Neuron (in vitro differentiated cells): ENCODE measurements around the gene CIP2A.
"Not testable (repeated sequence)": the region's sequence is repeated elsewhere in the genome, so short reads cannot be mapped to it uniquely, and the experiment has no call there.

Experiments
- H2AFZ ChIP-seq: one replicate; pipeline ENCODE4 v1.6.1; 2013; ENCODE audit warnings: low read depth, mild to moderate bottlenecking, inconsistent platforms, low read length, moderate library complexity
- H3K27me3 ChIP-seq: one replicate; pipeline ENCODE4 v1.6.1; 2013; ENCODE audit warnings: low read length; ENCODE audit not compliant: insufficient read depth
- H3K36me3 ChIP-seq: one replicate; pipeline ENCODE4 v1.6.1; 2013; ENCODE audit warnings: low read length; ENCODE audit not compliant: insufficient read depth
- H3K4me1 ChIP-seq: one replicate; pipeline ENCODE4 v1.6.1; 2013; ENCODE audit warnings: low read length; ENCODE audit not compliant: insufficient read depth
- H3K4me3 ChIP-seq: 2 replicates; pipeline ENCODE4 v1.5.1; 2013; ENCODE audit warnings: mild to moderate bottlenecking, low read length, moderate library complexity
- H3K9me3 ChIP-seq: one replicate; pipeline ENCODE4 v1.6.1; 2013; ENCODE audit warnings: low read length

The CIP2A gene

DNA sequence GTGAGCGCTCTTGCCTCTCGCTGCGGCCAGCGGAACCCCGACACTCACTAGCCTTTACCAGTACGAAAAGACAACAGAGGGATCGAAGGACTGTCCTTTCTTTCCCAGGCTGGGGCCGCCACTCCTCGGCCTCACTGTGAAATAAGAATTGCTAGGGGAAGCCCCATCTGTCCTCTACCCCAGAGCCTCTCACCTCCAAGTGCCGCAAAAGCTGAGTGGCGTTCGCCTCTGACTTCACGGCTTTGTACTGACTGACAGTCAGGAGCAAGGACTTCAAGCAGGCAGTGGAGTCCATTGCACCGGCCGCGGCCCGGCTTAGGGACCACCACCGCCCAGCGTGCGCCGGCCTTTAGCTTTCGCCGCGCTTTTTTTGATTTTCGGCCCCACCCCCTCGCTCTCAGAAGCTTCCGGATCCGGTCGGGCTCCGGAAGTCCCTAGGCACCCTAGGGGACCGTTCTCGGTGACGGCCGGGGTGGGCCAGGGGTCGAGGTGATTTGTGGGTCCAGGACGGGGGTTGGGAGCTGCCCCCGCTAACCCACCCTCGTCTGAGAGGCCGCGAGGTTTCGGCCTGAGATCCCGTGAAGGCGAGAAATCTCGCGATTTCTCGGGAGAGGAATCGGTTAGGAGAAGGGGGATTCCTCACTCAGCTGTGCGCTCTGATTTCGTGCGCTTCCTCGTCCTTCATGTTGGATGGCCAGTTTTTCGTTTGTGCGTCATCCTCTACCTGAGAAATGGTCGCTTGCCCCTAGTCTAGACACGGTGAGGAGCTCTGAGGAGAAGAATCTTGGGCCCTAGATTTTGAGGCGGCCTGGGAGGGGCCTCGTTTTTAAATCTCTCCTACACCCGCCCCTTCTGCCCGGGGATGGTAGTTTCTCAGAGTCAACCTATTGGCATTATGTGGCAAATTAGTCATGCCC is at the start of gene CIP2A, which contains the start of gene DZIP3:
TSS of gene CIP2A (minus strand) at position 358 of the 917 bp plus-strand sequence. CDS start at position 295, 63 bp downstream.
TSS of gene DZIP3 (plus strand) at position 642 of the 917 bp plus-strand sequence. CDS start 15,685 bp downstream, outside the sequence.
- Histone ChIP-seq H2AFZ (peak within 1 kb of the TSS; percentile 71), H3K4me1 (peaks cover 19% of the 10 kb centered on the region)

DNA sequence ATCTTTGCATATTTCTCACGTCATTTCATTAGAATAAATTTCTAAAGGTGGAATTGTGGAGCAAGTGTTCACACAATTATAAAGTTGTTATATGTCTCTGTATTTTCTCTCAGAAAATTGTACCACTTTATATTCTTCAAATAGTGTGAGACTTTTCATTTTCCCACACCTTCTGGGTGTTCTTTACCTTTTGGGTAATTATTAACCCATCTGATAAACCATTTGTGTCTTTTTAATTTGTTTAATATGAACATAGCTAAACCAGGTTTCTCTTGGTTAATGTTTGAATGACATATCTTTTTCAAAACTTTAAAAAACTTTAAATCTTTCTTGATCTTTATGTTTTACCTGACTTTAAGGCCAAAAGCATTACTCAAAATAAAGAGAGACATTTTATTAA is 40.7 kb upstream of the CIP2A start:
- Histone ChIP-seq H3K4me3 (no peak overlapping the region), H2AFZ (no peak overlapping the region), H3K27me3 (no peaks in the 10 kb centered on the region), H3K4me1 (no peaks in the 10 kb centered on the region), H3K9me3 (no peaks in the 10 kb centered on the region), H3K36me3 (peaks cover 33% of the 10 kb centered on the region)

More for the DNA sequence above, at the start of gene CIP2A, which contains the start of gene DZIP3:
- H3K27me3 ChIP-seq: no peaks in the 10 kb centered on the region
- H3K36me3 ChIP-seq: peaks cover 8% of the 10 kb centered on the region
- H3K4me3 ChIP-seq: peak within 1 kb of the TSS; percentile 89
- no peaks in the 10 kb centered on the region for H3K9me3 ChIP-seq

DNA sequence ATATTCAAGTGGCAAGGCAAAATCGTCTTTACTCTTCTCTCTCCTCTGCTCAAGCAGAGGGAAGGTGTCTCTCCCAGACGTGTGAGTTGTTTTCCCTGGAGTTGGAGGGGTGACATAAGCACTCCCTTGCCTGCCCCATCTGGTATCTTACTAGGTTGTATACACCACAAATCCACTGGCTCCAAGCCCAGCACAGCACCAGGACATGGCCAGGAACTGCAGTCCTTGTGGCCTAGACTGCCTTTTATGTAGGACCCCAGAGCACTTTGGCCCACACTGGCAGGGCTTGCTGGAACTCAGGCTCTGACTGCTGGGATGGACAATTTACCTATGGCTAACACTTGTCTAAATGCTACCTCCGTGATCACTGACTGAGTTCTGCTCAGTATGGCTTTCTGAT is 34.3 kb upstream of the CIP2A start:
- Histone ChIP-seq H2AFZ (no peak overlapping the region), H3K4me3 (no peak overlapping the region), H3K4me1 (no peaks in the 10 kb centered on the region), H3K36me3 (peaks cover 27% of the 10 kb centered on the region), H3K27me3 (no peaks in the 10 kb centered on the region), H3K9me3 (peaks cover 2% of the 10 kb centered on the region)

DNA sequence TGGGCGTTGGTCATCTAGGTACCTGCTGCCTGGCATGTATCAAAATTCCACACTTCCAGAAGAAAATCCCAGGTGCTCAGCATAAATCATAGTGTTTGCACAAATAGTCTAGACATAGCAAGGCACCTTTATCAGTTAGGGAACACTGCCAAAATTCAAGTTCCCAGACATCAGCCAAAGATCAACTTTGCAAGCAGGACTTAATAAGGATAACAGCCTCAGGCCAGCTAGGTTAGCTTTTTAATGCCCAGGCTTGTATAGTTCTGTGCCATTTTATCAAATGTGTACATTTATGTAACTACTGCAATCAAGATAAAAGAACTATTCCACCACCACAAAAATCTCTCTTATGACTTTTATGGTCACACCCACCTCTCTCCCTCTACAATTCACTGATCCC is 31.0 kb upstream of the CIP2A start:
- no peaks in the 10 kb centered on the region for H3K27me3 ChIP-seq
- H3K9me3 ChIP-seq: peaks cover 2% of the 10 kb centered on the region
- H3K4me1 ChIP-seq: no peaks in the 10 kb centered on the region
- H3K36me3 ChIP-seq: peaks cover 16% of the 10 kb centered on the region
- no peak overlapping the region for H3K4me3 ChIP-seq
- no peak overlapping the region for H2AFZ ChIP-seq

DNA sequence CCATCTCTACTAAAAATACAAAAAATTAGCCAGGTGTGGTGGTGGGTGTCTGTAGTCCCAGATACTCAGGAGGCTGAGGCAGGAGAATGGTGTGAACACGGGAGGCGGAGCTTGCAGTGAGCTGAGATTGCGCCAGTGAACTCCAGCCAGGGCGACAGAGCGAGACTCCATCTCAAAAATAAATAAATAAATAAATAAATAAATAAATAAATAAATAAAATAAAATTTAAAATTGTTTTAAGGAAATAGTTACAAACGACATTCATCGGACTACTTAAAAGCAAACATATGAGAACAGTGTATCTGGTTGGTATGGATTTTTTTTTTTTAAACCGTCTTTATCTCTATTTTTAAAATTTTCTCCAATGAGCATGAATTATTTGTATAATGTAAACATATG is 26.9 kb upstream of the CIP2A start:
- H3K4me1 ChIP-seq, H3K9me3 ChIP-seq, H3K27me3 ChIP-seq, H2AFZ ChIP-seq, H3K4me3 ChIP-seq: not testable (repeated sequence)
- peaks cover 19% of the 10 kb centered on the region for H3K36me3 ChIP-seq

DNA sequence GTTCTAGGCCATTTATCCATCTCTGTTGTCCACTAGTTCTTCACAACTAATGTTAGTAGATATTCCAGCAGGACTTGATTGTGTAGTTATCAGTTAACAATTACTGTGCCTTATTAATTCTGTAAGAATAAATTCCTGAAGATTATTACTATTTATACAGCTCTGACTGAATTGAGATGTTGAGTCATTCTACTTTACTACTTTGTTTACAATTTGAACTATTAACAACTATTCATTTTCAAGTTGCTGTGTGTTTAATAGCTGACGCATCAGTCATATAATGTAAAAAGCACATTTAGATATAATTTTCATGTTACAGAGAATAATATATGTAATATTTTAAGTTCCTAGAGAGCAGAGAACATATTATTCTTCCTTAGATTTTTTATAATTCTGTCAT is 21.4 kb upstream of the CIP2A start:
- Histone ChIP-seq H2AFZ (no peak overlapping the region), H3K36me3 (peaks cover 18% of the 10 kb centered on the region), H3K9me3 (no peaks in the 10 kb centered on the region), H3K27me3 (no peaks in the 10 kb centered on the region), H3K4me1 (no peaks in the 10 kb centered on the region), H3K4me3 (no peak overlapping the region)

DNA sequence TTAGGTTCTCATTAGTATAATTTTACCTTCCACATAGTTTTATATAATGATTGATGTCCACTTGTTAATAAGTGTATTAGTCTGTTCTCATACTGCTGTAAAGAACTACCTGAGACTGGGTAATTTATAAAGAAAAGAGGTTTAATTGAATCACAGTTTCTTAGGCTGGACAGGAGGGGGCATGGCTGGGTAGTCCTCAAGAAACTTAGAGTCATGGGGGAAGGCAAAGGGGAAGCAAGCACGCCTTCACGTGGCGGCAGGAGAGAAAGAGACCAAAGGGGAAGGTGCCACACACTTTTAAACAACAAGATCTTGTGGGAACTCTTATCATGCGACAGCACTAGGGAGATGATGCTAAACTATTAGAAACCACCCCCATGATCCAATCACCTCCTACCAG is 19.5 kb upstream of the CIP2A start:
- peaks cover 14% of the 10 kb centered on the region for H3K36me3 ChIP-seq
- peaks cover 4% of the 10 kb centered on the region for H3K9me3 ChIP-seq
- no peak overlapping the region for H2AFZ ChIP-seq
- H3K27me3 ChIP-seq: no peaks in the 10 kb centered on the region
- no peak overlapping the region for H3K4me3 ChIP-seq
- no peaks in the 10 kb centered on the region for H3K4me1 ChIP-seq

DNA sequence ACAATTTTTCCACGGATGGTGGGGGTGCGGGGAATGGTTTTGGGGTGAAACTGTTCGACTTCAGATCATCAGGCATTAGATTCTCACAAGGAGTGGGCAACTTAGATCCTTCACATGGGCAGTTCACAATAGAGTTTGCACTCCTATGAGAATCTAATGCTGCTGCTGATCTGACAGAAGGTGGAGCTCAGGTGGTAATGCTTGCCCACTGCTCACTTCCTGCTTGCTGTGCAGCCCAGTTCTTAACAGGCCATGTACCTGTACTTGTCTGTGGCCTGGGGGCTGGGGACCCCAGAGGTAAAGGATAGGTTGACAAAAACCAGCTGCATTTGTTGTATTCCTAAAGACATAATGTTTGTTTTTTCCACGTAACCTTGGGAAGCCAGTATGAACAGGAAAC is 16.3 kb upstream of the CIP2A start:
- H3K27me3 ChIP-seq: no peaks in the 10 kb centered on the region
- H3K4me1 ChIP-seq: peaks cover 10% of the 10 kb centered on the region
- H3K4me3 ChIP-seq: no peak overlapping the region
- H3K36me3 ChIP-seq: peaks cover 8% of the 10 kb centered on the region
- H3K9me3 ChIP-seq: peaks cover 4% of the 10 kb centered on the region
- H2AFZ ChIP-seq: no peak overlapping the region

DNA sequence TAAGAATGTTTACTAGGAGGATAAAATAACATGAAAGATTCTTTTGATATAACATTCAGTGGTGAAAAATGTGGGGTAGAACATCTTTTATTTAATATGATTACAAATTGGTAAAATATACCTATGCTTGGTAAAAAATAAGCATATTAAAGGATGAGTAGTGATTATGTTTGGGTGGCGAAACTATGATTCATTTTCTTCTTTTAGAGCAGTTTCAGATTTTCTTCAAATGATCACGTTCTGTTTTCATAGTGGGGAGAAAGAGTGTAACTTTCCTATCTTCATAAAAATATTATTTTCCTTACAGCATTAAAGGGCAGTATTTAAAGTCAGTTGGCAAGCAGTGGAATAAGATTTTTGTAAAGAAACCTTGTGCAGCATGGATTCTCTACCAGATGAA is 15.8 kb upstream of the CIP2A start:
- Histone ChIP-seq H3K4me3 (no peak overlapping the region), H2AFZ (no peak overlapping the region), H3K27me3 (no peaks in the 10 kb centered on the region), H3K36me3 (peaks cover 6% of the 10 kb centered on the region), H3K9me3 (peaks cover 4% of the 10 kb centered on the region), H3K4me1 (peaks cover 10% of the 10 kb centered on the region)

DNA sequence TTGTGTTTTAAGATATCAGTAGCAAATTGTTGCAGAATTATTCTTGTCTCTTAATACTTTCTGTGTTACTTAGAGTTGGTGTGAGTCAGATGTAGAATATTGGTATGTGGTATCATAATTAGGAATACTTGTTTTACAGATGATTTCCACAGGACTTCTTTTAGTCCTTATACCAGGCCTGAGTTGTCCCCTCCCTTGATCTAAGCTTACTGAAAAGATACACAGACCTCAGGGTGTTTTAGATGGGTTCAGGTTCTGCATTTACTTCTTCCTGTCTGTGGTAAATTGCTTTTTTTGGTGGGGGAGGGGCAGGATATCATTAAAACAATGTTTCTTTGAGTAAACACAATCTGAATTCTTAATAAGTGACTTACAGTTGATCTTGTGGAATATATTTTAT is 14.5 kb upstream of the CIP2A start:
- no peak overlapping the region for H2AFZ ChIP-seq
- H3K4me3 ChIP-seq: no peak overlapping the region
- H3K9me3 ChIP-seq: peaks cover 4% of the 10 kb centered on the region
- peaks cover 10% of the 10 kb centered on the region for H3K4me1 ChIP-seq
- no peaks in the 10 kb centered on the region for H3K27me3 ChIP-seq
- peaks cover under 1% of the 10 kb centered on the region for H3K36me3 ChIP-seq

DNA sequence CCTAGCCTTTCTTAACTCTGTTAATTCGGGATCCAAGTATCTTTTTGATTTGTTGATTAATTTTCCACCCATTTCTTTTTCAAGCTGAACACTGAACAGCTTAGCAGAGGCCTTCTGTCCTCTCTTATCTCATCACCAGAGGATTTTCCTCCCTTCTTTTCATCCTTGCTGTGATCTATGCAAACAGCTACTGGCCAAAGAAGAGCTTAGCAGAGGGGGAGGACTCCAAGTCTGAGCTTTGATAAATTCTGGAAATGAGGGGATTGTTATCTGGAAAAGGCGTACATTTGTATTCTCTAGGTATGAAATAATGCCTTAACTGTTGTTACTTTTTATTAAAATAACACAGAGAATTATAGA is 13.7 kb upstream of the CIP2A start:
- Histone ChIP-seq H3K4me3 (no peak overlapping the region), H3K36me3 (no peaks in the 10 kb centered on the region), H3K4me1 (peaks cover 10% of the 10 kb centered on the region), H3K27me3 (no peaks in the 10 kb centered on the region), H2AFZ (no peak overlapping the region), H3K9me3 (peaks cover 4% of the 10 kb centered on the region)

DNA sequence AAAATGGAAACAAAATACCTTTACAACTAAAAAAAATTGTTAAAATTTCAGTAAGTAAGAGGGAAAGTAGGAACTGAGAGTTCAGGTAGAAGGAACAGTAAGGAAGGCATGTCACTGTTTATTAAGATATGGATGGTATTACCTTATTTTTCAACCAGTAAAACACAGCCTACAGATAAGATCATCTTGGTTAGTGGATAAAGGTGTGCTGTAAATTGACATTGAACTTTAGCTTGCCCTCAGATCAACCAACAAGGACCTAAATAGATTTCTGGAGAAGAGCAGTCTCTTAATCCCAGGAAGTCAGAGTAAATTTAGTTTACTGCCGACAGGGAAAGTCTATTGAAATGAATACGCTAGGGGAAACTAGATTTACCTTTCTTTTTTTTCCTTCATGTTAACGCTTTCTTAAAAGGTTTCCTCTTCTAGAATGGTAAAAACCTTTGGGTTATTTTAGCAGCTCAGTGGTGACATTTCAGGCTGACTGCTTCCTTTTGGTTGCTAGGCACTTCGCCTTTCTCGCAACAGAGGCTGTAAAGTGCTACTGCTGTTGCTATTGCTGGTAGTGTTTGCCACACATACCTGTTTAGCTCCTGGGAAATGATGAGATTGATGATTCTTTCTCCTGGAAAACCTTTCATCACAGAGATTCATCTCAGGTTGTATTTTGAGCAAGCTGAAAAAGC is 13.2 kb upstream of the CIP2A start:
- Histone ChIP-seq H3K4me1 (peaks cover 10% of the 10 kb centered on the region), H3K36me3 (no peaks in the 10 kb centered on the region), H2AFZ (no peak overlapping the region), H3K9me3 (peaks cover 4% of the 10 kb centered on the region), H3K27me3 (no peaks in the 10 kb centered on the region), H3K4me3 (no peak overlapping the region)

DNA sequence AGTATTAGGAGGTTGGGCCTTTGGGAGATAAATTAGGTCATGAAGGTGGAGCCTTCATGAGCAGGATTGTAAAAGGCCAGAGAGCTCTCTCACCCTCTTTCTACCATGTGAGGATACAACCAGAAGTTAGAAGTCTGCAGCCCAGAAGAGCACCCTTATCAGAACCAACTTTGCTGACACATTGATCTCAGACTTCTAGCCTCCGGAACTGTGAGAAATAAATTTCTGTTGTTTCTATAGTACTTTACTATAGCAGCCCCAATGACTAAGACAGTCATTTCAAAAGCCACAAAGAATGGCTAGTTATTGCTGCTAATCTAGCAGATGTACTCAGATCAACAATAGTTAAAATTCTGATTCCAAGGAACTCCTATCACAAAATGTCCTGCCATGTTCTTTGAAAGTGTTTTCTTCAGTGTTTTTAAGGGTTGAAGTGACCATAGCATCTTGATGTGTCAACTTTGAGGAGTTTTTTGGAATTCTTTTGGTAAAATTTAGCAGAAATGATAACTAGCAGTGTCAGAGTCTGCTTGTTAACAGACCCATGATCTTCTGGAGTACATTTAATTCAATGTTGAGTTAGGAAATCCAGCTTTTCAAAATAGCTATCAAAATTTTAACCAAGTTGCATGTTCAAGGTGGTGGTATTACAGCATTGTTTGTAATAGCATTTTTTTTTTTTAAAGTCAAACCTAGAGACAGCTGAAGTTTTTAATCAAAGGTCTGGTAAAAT is 10.6 kb upstream of the CIP2A start:
- H3K36me3 ChIP-seq: no peaks in the 10 kb centered on the region
- no peak overlapping the region for H2AFZ ChIP-seq
- H3K4me1 ChIP-seq: peaks cover 10% of the 10 kb centered on the region
- no peaks in the 10 kb centered on the region for H3K9me3 ChIP-seq
- H3K27me3 ChIP-seq: no peaks in the 10 kb centered on the region
- H3K4me3 ChIP-seq: no peak overlapping the region
